ENCODE data around the gene MANSC1.
"Not testable (repeated sequence)": the region's sequence is repeated elsewhere in the genome, so short reads cannot be mapped to it uniquely, and the experiment has no call there.

MANSC1 gene

GRCh38 chr12:12323118-12323517 is 26.9 kb downstream of the MANSC1 start:
- DNase-seq, result no peak

DNA sequence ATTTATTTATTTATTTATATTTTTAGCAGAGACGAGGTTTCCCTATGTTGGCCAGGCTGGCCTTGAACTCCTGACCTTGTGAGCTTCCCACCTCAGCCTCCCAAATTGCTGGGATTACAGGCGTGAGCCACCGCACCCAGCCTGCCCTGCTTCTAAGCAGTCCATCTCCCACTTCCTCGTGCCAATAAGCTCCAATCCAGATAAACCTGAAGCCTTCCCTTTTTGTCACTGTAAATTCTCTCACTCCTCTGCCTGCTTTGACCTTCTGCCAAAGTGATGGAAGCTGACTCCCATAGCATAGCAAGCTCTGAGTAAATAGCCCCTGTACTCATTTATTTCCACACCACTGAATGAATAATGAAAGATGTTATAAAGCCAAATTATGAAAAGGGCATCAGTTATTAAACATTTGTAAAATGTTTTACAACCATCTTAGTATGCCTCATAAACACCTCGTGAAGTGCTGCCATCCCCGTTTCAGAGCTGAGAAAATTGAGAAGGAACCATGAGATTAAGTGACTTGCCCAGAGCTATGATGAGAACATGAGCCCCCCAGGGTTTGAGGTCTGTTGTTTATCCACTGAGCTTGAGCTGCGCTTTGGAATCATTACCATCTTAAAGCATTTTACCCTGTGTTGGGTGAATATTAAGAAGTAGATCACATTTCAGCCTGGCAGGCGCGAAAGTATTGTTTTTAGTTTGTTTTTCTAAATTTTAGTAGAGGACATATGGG is 30.4 kb downstream of the MANSC1 start:
- no peak for DNase-seq

DNA sequence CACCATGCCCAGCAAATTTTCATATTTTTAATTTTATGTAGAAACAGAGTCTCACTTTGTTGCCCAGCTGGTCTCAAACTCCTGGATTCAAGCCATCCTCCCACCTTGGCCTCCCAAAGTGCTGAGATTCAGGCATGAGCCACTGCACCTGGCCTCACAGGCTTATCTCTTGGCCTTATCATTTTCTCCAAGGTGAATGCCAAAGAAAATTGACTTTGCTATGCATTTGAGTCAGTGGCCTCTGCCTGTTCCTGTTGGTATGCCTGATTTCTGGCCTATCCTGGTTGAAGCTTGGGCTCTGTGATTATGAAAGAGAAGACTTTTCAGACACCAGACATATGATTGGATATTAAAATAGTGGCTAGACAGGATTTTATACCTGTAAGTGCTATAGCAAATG is 34.2 kb downstream of the MANSC1 start:
- DNase-seq, result no peak

DNA sequence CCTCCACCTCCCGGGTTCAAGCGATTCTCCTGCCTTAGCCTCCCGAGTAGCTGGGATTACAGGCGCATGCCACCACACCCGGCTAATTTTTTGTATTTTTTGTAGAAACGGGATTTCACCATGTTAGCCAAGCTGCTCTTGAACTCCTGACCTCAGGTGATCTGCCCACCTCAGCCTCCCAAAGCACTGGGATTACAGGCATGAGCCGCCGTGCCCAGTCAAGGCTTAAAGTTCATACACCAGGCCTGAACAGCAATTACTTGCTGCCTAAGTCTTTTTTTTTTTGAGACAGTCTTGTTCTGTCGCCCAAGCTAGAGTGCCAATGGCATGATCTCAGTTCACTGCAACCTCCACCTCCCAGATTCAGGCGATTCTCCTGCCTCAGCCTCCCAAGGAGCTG is 39.3 kb downstream of the MANSC1 start:
- DNase-seq, result not testable (repeated sequence)

DNA sequence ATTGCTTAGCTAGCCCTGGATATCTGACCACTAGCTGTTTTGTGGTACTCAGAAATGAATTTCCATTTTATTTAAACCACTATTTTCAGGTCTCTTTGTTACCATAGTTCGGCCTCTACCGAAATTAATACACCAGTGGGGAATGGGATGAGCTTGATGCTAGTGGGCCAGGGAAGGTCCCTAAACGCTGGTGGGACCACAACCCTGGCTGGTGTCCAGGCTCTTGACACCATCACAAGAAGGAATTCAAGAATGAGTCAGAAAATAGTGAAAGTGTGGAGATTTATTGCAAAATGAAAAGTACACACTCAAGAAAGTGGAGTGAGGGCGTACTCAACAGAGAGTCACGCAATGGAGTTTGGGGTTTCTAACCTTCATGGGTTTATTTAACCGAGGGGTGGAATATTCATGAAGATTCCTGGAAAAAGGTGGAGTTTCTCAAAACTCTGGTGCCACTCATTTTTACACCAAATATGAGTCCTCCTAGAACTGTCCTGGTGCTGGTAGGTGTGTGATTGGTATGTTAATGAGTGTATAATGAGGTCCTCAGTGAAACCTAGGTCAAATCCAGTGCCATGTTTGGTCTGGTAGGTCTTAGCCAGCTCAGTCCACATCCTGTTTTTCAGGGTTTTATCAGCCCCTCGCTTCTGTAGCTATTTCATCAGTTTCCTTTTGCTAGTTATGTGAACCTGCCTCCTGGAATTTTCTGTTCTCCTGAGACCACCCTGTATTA is 44.3 kb downstream of the MANSC1 start:
- no peak for DNase-seq

GRCh38 chr12:12302976-12303375 is 47.1 kb downstream of the MANSC1 start:
- no peak for DNase-seq

DNA sequence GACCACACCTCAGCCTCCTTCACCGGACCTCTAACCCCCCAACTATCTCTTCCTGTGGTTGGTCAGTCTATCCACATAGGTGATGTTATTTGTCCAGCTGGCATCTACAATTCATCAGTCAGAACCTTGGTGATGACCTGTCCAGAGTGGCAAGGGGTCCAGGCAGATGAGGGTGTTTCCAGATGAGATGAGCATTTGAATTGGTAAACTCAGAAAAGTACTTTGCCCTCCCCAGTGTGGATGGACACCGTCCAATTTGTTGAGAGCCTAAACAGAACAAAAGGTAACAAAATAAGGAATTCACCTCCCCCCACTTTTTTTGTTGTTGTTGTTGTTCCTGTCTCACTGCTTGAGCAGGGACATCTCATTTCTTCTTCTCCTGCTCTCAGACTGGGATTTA is 48.9 kb downstream of the MANSC1 start:
- no peak for DNase-seq

DNA sequence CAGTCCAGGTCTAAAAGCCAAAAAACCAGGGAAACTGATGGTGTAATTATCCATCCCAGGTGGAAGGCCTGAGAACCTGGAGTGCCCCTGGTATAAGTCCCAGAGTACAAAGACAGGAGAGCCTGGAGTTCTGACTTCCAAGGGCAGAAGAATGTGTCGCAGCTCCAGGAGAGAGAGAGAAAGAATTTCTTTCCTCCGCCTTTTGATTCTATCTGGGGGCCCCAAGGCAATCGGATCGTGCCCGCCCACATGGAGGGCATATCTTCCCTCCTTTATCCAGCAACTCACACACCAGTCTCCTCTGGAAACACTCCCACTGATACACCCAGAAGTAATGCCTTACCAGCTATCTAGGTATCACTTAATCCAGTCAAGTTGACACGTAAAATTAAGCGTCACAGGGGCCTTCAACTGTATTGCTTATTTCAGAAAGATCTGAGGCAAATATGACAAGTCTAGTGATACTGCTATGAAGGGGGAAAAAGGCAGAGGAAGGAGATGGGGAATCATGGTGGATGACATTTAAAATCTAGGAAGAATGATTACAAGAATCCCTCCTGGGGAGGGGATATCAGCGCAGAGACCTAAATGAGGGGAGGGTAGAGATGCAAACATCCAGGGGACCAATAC is 52.7 kb downstream of the MANSC1 start:
- DNase-seq, result no peak

- DNase-seq, result no peak
Observed at GRCh38 chr12:12294215-12295005, 55.6 kb downstream of the MANSC1 start.

DNA sequence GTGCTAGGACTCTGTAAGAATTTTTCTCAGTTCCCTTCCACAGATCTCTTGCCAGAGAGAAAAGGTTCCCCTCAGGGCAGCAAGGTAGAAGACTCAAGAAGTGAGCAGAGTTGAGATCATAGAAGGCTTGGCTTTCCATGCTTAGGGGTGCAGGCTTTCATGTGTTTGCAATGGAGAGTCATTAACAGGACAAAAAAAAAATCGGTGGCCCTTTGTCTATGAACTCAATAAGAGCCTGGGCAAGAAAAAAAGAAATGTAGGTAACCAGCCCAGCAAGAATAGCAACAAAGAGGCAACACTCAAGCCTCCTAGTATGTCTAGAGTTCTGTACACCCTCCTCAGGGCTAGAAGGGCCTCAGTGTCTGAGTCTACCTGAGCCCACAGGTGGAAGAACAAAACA is 59.8 kb downstream of the MANSC1 start:
- DNase-seq, result no peak

DNA sequence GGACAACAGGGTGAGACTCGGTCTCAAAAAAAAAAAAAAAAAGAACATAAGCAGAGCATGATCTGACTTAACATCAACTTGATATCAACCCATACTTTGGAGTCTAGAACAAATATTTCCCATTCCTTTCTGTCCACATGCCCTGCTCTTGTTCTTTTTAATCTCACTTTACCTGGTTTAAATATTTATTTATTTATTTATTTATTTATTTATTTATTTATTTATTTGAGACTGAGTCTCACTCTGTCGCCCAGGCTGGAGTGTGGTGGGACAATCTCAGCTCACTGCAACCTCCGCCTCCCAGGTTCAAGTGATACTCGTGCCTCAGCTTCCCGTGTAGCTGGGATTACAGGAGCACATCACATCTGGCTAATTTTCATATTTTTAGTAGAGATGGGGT is 63.6 kb downstream of the MANSC1 start:
- DNase-seq, result no peak

DNA sequence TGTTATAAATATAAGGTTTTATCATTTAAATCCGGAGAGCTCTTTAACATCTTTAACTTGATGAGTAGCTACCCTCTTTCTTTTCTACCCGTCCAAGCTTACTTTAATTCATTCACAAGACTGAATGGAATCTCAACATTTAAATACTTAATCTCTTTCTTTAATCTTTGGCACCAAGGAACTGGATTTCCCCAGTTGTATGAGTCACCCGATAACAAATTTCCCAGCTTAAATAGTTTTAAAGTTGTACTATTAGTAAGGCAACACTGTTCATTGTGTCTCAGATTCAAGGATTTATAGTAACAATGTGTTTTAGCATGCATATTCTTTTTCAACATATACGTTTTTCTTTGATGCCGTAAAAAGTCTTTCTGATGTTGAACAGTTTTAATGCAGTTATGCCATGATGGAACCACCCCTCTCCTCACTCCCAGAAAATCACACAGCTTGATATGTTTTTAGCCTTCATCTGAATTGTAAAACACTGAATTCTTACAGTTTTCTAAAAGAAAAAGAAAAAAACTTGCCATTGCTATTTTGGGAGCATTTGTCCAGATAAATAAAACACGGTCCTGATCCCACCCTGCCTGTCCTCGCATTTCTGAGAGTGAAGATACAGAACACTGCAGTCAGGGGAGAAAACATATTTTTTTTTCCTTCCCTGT is 67.1 kb downstream of the MANSC1 start:
- DNase-seq, result no peak

DNA sequence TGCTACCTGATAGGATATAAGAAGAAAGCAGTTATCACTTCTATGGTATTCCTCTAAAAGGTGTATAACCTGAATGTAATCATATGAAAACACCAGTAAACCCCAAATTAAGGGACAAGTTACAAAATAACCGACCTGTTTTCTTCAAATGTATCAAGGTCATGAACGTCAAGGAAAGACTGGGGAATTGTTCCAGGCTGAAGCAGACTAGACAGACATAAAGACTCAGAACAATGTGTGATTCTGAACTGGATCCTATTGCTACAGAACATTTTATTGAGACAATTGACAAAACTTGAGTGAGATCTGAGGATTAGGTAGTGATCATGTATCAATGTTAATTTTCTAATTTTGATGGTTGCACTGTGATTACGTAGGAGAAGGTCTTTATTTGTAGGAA is 67.8 kb downstream of the MANSC1 start:
- no peak for DNase-seq

GRCh38 chr12:12281134-12281533 is 68.9 kb downstream of the MANSC1 start:
- DNase-seq, result no peak

DNA sequence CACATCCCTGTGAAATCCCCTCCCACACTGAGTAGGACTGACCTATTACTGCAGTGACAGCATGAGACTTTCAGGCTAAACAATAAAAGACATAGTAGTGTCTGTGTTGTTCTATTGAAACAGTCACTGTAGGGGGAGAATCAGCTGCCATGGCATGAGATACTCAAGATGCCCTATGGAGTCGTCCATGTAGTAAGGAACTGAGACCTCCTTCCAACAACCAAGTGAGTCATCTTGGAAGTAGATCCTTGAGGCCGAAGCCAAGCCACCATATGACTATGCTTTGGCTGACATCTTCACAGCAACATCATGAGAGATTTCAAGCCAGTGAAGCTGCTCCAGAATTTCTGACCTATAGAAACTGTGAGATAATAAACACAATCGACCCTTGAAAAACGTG is 71.1 kb downstream of the MANSC1 start:
- no peak for DNase-seq
